Stomach (tissue), 9 donors: ENCODE data around the gene TTC7B. TPM values are rescaled to one million over a fixed set of nuclear protein-coding genes. Genes with fewer than 3 reads are reported as not detected.

ENCODE experiments used
- DNase-seq, 2 donors: peaks; one replicate each; pipeline versions ENCODE4 v3.0.0 to v3.0.0-alpha.2; 2013 to 2019
- H3K27ac ChIP-seq, 5 donors: fragments of 200-600 bp in 4 of 5; sonication (generic) in 4 of 5; one replicate each; pipeline ENCODE4 v1.5.1; 2013 to 2019; ENCODE audit warnings: mild to moderate bottlenecking in 1 of 5, moderate library complexity in 1 of 5
- H3K27me3 ChIP-seq, 3 donors: fragments of 200-600 bp; sonication (generic); one replicate each; pipeline ENCODE4 v1.5.1; 2017 to 2019; ENCODE audit warnings: mixed run types in 1 of 3
- H3K36me3 ChIP-seq, 4 donors: fragments of 200-600 bp; sonication (generic); 1 replicate in 3 of 4; 2 replicates in 1 of 4; pipeline ENCODE4 v1.5.1; 2016 to 2019
- H3K4me1 ChIP-seq, 4 donors: fragments of 200-600 bp; sonication (generic); one replicate each; pipeline ENCODE4 v1.5.1; 2016 to 2019
- H3K4me3 ChIP-seq, 4 donors: fragments of 200-600 bp; sonication (generic) in 3 of 4; one replicate each; pipeline ENCODE4 v1.5.1; 2016 to 2019; ENCODE audit warnings: mild to moderate bottlenecking in 1 of 4
- H3K9me3 ChIP-seq, 4 donors: fragments of 200-600 bp; sonication (generic); one replicate each; pipeline ENCODE4 v1.5.1; 2016 to 2019
- EP300 ChIP-seq: sonication (generic); formaldehyde crosslinking; IDR thresholded peaks from one replicate; pipeline ENCODE4 v1.6.1; 2017; ENCODE audit warnings: antibody characterized with exemption
- POLR2A ChIP-seq, 4 donors: fragments of 450-650 bp; IDR thresholded peaks; one replicate each; pipeline ENCODE4 v1.6.1; 2016; ENCODE audit warnings: antibody characterized with exemption in 4 of 4, control low read depth in 2 of 4, mild to moderate bottlenecking in 1 of 4, moderate library complexity in 1 of 4
- POLR2AphosphoS5 ChIP-seq, 3 donors: sonication (generic); formaldehyde crosslinking; IDR thresholded peaks; one replicate each; pipeline ENCODE4 v1.6.1; 2016; ENCODE audit warnings: antibody characterized with exemption in 3 of 3
- WGBS, 5 donors: extraction: QIAGEN DNeasy Blood & Tissue Kit in 3 of 5; methylation state at CpG; one replicate each; pipeline versions ENCODE4 v1.1.5 to v1.1.7; 2013 to 2018; 5-methylcytosine and 5-hydroxymethylcytosine counted together
- intact Hi-C: fragments of 100-400 bp; cut with DNase I; formaldehyde crosslinking; loops from one replicate; pipeline ENCODE4 v1.15.1; 2023; ENCODE audit warnings: low total_unique reads
- polyA plus RNA-seq, 3 donors: library from polyadenylated mRNA; stranded (reverse); fragments of 200-250 nt; gene quantifications; one replicate each; pipeline ENCODE4 v1.2.3, GENCODE V29; 2013
- total RNA-seq, 5 donors: library from RNA; depleted of rRNA; stranded (reverse); fragments of >200 nt; gene quantifications; one replicate each; pipeline versions ENCODE4 v1.1.0 to v1.2.3, GENCODE V29; 2014 to 2016
- TF ChIP-seq, protein P1 (sequence below), 7 experiments: fragments of 450-650 bp in 4 of 7; fragments of 200-600 bp in 3 of 7; sonication (generic) in 3 of 7; IDR thresholded peaks; one replicate each; pipeline ENCODE4 v1.5.1; 2016 to 2019; ENCODE audit warnings: antibody characterized with exemption in 7 of 7, control low read depth in 2 of 7, mild to moderate bottlenecking in 1 of 7
- donor health status: healthy with polysubstance abuse.
- donor health status: Bipolar disorder and iron deficiency.
- donor health status: healthy.

The TTC7B gene
- total and polyA plus RNA-seq, 8 donors, result 6.8 to 110 (median 17.7) TPM

DNA sequence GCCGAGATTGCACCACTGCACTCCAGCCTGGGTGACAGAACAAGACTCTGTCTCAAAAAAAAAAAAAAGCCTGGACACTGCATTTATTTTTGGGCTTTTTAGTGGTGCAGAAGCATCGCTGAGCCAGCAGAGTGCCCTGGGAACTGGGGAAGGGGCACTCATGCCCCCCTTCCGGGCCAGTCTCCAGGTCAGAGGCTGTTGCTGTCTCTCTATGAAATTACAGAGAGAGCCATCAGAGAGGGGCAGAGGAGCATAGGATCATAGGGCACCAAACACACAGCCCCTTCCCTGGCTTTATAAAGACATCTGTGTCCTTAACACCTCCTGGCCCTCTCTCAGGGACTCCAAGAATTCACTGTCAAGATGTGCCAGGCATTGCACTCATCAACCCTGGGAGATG lies 223.6 kb downstream of the TTC7B start:
- no peak for DNase-seq
- 92 to 100% (median 94%) methylated on average over 2 to 3 of the region's 3 CpGs for WGBS, 5 donors
- H3K4me3 ChIP-seq, result no peak overlapping the region
- intact Hi-C loops, result no loop called here
- peaks cover 0 to 37% (median 31%) of the 10 kb centered on the region in 4 donors for H3K36me3 ChIP-seq
- H3K9me3 ChIP-seq, result no peaks in the 10 kb centered on the region
- H3K4me1 ChIP-seq, result peaks cover 0 to 11% (median 0%) of the 10 kb centered on the region in 4 donors
- H3K27me3 ChIP-seq, result no peaks in the 10 kb centered on the region
- no peak overlapping the region for H3K27ac ChIP-seq
- TF ChIP-seq, protein P1, sequence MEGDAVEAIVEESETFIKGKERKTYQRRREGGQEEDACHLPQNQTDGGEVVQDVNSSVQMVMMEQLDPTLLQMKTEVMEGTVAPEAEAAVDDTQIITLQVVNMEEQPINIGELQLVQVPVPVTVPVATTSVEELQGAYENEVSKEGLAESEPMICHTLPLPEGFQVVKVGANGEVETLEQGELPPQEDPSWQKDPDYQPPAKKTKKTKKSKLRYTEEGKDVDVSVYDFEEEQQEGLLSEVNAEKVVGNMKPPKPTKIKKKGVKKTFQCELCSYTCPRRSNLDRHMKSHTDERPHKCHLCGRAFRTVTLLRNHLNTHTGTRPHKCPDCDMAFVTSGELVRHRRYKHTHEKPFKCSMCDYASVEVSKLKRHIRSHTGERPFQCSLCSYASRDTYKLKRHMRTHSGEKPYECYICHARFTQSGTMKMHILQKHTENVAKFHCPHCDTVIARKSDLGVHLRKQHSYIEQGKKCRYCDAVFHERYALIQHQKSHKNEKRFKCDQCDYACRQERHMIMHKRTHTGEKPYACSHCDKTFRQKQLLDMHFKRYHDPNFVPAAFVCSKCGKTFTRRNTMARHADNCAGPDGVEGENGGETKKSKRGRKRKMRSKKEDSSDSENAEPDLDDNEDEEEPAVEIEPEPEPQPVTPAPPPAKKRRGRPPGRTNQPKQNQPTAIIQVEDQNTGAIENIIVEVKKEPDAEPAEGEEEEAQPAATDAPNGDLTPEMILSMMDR (IDR thresholded peaks at IDR 0.05), result no peak
- TF ChIP-seq EP300, result no peak
- TF ChIP-seq POLR2A (IDR thresholded peaks at IDR 0.05), result no peak
- no peak for TF ChIP-seq POLR2AphosphoS5 (IDR thresholded peaks at IDR 0.05)

DNA sequence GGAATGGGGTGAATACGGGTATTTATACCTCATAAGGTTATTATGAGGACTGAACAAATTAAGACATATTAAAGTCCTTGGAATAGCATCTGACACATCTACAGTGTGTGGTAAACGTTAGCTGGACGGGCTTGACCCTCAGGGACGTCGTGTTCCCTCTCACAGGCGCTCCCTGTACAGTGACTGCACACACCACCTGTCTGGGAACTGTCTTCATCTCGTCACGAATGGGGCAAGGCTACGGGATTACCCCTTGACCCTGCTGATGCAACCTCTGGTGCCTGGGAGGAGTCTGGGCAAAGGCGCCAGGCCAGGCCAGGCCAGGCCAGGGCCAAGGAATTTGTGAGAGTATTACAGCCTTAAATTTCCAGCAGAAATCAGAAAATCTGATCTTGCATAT lies 228.3 kb downstream of the TTC7B start:
- TF ChIP-seq POLR2AphosphoS5 (IDR thresholded peaks at IDR 0.05) (no peak), POLR2A (IDR thresholded peaks at IDR 0.05) (no peak), EP300 (no peak)
- TF ChIP-seq, protein P1 (IDR thresholded peaks at IDR 0.05), result no peak
- Histone ChIP-seq H3K4me3 (no peak overlapping the region), H3K27ac (no peak overlapping the region), H3K36me3 (peaks cover 0 to 45% (median 37%) of the 10 kb centered on the region in 4 donors), H3K4me1 (peaks cover 0 to under 1% (median 0%) of the 10 kb centered on the region in 4 donors), H3K9me3 (no peaks in the 10 kb centered on the region), H3K27me3 (no peaks in the 10 kb centered on the region)
- intact Hi-C loops, result no loop called here
- 87 to 94% (median 93%) methylated on average over 10 of the region's 10 CpGs for WGBS, 5 donors
- DNase-seq, result no peak

DNA sequence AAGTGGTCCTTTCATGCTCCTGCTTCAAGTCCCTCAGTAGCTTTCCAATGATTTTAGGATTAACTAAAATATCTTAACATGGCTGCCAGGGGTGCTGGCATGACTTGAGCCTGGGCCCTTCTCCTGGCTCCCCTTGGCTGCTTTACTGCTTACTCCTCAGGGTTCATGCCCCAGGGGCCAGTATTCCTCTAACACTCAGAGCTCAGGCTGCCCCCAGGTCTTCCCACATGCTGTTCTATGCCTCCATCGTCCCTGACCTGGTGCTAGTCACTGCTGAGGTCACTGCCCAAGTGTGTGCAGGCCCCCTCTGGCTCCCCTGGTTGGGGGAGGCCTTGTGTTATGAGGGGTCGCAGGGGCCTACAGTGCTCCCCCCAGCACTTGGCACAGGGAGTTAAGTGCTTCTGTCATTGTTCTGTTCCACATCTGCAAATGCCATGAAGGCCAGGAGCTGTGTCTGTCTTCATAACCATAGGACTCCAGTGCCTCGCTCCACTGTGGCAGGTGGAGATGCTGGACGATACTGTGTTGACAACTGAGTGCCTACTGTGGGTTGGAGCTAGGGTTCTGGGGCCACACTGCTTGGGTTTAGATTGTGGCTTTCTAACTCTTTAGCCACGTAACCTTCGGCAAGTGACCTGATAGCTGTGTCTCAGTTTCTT lies 228.8 kb downstream of the TTC7B start:
- H3K4me3 ChIP-seq, result no peak overlapping the region
- DNase-seq, result no peak
- H3K9me3 ChIP-seq, result no peaks in the 10 kb centered on the region
- no peak overlapping the region for H3K27ac ChIP-seq
- intact Hi-C loops, result no loop called here
- TF ChIP-seq POLR2A (IDR thresholded peaks at IDR 0.05), result no peak
- TF ChIP-seq, protein P1 (IDR thresholded peaks at IDR 0.05), result no peak
- TF ChIP-seq POLR2AphosphoS5 (IDR thresholded peaks at IDR 0.05), result no peak
- TF ChIP-seq EP300, result no peak
- no peaks in the 10 kb centered on the region for H3K27me3 ChIP-seq
- H3K36me3 ChIP-seq, result peaks cover 0 to 43% (median 34%) of the 10 kb centered on the region in 4 donors
- no peaks in the 10 kb centered on the region for H3K4me1 ChIP-seq
- WGBS, 5 donors, result 90 to 100% (median 94%) methylated on average over 6 of the region's 6 CpGs

DNA sequence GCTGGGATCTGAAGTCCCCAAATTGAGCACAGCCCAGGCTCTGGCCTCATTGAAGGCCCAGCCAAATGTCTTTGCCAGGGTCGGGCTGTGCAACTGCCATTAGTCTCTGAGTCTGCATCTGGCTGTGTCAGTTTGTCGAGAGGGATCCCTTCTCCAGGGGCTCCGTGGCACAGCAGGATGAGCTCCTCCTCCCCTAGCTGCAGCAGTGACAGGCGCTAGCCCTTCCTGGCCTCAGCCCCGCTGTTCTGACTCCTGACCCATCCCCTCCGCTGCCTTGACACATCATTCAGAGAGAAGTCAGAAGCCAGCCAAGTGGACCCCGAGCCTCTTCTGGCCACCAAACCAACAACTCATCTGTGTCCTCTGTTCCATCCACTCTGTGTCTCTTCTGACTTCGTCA lies 231.1 kb downstream of the TTC7B start:
- Histone ChIP-seq H3K36me3 (peaks cover 0 to 46% (median 21%) of the 10 kb centered on the region in 4 donors), H3K27ac (no peak overlapping the region), H3K4me3 (no peak overlapping the region), H3K27me3 (no peaks in the 10 kb centered on the region), H3K4me1 (peaks cover 0 to 6% (median 0%) of the 10 kb centered on the region in 4 donors), H3K9me3 (no peaks in the 10 kb centered on the region)
- WGBS, 5 donors, result 86 to 93% (median 87%) methylated on average over 8 of the region's 8 CpGs
- DNase-seq, result no peak
- TF ChIP-seq, protein P1 (IDR thresholded peaks at IDR 0.05), result no peak
- TF ChIP-seq POLR2A (IDR thresholded peaks at IDR 0.05) (no peak), EP300 (no peak), POLR2AphosphoS5 (IDR thresholded peaks at IDR 0.05) (no peak)
- intact Hi-C loops, result no loop called here
